ENCODE results near the gene MMP24OS.

The MMP24OS gene

DNA sequence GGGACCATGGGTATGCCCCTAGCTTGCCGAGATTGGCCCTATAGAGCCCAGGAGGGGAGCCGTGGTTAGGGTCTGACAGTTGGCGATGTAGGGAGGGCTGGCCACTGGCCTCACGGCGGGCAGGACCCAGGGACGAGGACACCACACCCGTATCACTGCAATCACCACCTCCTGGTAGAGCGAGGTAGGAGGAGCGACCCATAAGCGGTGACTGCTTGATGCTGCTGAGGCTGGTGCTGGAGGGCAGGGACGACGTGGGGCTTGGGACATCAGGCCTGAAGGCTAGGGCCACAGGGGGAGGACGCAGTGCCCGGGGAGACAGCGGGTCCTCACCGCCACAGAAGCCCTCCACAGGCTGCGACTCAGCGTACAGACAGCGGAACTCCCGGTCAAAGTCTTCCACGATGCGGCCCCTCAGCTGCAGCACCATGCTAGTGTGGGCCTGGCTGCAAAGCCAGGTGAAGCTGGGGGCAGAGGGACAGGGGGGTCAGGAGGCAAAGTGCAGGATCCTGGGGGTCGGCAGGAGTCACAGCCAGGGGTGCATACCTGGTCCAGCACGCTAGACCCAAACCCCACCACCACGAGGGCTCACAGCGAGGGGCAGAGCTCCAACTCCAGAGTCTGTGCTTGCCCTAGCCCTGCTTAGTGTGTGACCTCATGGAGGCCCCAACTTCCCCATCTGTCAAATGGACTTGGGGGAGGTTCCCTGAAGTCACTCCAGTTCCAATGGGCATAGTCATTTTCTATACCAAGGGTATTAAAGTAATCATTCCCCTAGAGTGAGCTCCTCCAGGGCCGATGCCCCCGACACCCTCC is 9.8 kb upstream of the MMP24OS start:
- no peak overlapping the region for H3K4me3 Mint-ChIP-seq
- peaks cover 25% of the 10 kb centered on the region for H3K4me1 Mint-ChIP-seq
- H3K27ac Mint-ChIP-seq: no peak overlapping the region
- ATAC-seq: no peak
- no peak for DNase-seq
- no peaks in the 10 kb centered on the region for H3K9me3 Mint-ChIP-seq
- H3K27me3 Mint-ChIP-seq: peaks cover 8% of the 10 kb centered on the region

DNA sequence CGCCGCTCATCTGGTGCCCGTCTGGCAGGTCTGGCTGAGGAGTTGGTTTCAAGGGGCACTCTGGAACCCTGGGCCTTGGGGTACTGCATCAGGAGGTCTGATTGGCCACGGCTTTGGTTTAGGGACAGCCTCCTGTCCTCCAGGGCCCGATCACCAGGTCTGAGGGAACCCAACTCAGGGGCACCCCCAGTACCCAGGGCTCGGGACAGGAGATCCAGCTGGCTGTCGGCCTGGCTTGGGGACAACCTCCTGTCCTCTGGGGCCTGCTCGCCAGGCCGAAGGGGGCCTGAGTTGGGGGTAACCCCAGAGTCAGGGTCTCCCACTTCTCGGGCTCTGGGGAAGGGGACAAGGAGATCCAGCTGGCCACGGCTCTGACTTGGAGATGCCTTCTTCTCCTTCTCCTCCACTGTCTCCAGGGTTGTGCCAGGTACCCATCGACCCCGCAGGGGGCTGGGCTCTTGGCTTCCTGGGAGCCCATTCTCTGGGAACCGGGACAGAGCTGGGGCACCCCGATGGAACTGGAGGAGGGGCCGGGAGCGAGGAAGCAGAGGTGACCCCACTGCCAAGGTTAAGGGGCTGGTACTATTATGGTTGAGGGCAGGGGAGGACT is 9.1 kb upstream of the MMP24OS start:
- Mint-ChIP-seq H3K4me1 (peaks cover 31% of the 10 kb centered on the region), H3K4me3 (no peak overlapping the region), H3K9me3 (no peaks in the 10 kb centered on the region), H3K27me3 (peaks cover 8% of the 10 kb centered on the region), H3K27ac (no peak overlapping the region)
- ATAC-seq (no peak), DNase-seq (no peak)

DNA sequence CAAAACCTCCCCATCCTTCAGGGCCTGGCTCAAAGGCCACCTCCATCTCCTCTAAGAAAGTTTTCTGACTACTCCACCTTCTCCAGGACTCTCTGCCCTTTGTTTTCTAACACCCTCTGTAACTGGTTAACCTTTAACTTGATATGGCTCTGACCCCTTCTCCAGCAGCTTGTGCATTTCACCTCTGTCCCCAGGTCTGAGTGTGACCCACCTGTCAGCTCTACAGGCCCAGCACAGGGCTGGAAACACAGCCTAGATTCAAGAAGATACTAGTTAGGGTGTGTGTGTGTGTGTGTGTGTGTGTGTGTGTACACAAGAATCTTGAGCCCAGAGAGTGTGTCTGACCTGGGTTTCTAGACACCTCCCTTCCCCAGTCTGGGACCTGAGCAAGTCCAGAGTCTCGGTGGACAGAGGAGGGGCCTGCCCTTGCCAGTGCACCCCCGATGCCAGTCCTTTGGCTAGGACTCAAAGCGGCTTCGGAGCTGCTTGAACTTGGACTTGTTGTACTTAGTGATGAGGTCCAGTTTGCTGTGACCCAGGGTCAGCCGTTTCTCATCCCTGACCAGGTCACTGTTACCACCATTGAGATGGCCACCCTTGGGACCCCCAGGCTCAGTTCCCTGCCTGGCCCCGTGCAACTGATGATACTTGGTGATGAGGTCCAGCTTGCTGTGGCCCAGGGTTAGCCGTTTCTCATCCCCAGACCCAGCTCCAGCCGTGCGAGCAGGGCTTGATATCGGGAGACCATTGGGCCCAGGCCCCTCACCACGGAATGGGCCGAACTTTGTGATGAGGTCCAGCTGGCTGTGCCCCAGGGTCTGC is 8.4 kb upstream of the MMP24OS start:
- peak overlapping the region; percentile 97 for H3K4me3 Mint-ChIP-seq

DNA sequence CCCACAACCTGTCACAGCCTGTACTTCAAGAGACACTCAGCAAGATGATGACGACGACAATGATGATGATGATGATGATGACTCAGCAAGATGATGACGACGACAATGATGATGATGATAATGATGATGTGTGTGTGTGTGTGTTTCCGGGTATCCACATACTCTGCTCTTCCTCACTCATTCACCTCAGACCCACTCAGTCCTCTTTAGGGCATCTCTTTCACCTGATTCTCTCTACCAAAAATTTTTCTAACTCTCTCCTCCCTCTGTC is 7.8 kb upstream of the MMP24OS start:
- Mint-ChIP-seq H3K4me1 (peaks cover 33% of the 10 kb centered on the region), H3K9me3 (no peaks in the 10 kb centered on the region), H3K27ac (peak overlapping the region in 1 of 2 donors; percentile 48), H3K27me3 (peaks cover 8% of the 10 kb centered on the region), H3K4me3 (peak overlapping the region; percentile 97)
- no peak for ATAC-seq
- DNase-seq: no peak

More for the DNA sequence above, 8.4 kb upstream of the MMP24OS start:
- Mint-ChIP-seq H3K9me3 (no peaks in the 10 kb centered on the region), H3K4me1 (peaks cover 33% of the 10 kb centered on the region), H3K27ac (peak overlapping the region; percentile 12 to 23), H3K27me3 (peaks cover 8% of the 10 kb centered on the region)
- ATAC-seq (no peak), DNase-seq (no peak)

DNA sequence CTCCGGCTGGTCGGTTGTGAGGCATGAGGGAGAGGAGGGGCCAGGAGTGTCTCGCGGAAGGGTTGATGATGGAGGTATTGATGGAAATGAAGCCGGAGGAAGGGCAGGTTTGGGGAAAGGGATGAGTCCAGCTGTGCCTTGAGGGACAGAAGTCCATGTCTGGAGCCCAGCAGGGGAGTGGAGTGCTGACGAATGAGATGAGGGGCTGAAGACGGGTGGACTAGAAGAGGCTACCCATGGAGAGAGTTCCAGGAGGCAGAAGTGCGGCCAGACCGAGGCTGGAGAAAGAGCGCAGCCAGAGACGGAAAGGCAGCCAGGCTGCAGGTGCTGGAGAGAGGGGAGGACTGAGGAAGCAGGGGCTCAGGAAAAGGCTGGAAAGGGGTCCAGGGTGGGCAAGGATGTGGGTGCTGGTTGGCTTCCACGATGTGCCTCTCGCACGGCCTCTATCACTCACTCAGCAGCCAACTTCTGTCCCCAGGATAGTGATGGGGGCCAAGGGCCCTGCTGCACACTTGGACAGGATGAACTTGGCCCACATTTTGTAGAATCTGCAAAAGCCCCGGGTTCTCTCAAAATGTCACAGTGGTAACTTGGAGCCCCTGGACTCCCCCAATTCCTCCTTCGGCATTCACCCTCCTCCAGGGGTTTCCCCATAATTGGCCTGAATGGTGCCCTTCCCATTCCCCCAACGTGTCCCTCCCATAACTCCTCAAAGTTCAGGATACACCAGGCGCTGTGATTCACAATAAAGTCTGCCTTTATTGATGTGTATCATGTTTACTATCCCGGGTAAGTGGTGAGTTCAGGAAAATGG is 7.3 kb upstream of the MMP24OS start:
- Mint-ChIP-seq H3K27ac (peak overlapping the region; percentile 96 to 98), H3K9me3 (no peaks in the 10 kb centered on the region), H3K4me1 (peaks cover 33% of the 10 kb centered on the region), H3K4me3 (peak overlapping the region; percentile 97), H3K27me3 (peaks cover 4% of the 10 kb centered on the region)
- no peak for ATAC-seq
- no peak for DNase-seq

DNA sequence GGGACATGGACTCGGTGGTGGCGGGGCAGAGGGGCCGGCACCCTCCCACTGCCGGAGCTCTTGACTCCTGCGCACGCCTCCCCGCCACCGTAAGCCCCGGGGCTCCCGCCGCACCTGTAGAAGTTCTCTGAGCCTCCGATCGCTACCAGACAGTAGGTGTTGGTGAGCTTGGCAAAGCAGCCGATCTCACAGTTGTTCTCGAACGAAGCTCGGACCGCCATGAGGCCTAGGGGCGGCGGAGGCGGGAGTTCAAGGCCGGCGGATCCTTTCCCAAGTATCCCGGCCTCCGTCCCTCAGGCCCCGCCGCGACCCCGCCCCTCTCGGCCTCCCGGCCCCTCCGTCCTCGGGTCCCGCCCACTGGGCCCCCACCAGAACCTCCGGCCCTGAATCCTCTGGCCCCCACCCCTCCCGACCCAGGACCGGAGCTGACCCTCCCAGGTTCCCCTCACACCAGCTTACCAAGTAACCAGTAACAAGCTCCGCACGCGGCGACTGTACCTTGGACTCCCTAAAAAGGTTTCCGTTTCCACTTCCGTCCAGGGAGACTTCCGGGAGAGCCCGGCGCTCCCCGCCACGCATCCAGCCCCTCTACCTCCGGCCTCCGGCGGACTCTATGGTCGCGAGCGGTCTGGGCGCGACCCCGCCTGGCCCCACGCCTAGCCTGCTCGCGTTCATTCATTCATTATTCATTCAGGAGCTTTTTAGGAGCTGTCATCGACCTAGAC is 6.5 kb upstream of the MMP24OS start, which contains the start of gene EIF6:
Gene EIF6, minus strand, starts transcription at position 506 of the 725 bp plus-strand sequence. Its CDS starts 285 bp downstream, at position 221.
- peak; percentile 96 for ATAC-seq
- Mint-ChIP-seq H3K4me3 (peak within 1 kb of the TSS; percentile 97), H3K27ac (peak within 1 kb of the TSS; percentile 96 to 98), H3K27me3 (no peaks in the 10 kb centered on the region), H3K4me1 (peaks cover 36% of the 10 kb centered on the region), H3K9me3 (no peaks in the 10 kb centered on the region)
- peak; percentile 81 to 86 for DNase-seq

DNA sequence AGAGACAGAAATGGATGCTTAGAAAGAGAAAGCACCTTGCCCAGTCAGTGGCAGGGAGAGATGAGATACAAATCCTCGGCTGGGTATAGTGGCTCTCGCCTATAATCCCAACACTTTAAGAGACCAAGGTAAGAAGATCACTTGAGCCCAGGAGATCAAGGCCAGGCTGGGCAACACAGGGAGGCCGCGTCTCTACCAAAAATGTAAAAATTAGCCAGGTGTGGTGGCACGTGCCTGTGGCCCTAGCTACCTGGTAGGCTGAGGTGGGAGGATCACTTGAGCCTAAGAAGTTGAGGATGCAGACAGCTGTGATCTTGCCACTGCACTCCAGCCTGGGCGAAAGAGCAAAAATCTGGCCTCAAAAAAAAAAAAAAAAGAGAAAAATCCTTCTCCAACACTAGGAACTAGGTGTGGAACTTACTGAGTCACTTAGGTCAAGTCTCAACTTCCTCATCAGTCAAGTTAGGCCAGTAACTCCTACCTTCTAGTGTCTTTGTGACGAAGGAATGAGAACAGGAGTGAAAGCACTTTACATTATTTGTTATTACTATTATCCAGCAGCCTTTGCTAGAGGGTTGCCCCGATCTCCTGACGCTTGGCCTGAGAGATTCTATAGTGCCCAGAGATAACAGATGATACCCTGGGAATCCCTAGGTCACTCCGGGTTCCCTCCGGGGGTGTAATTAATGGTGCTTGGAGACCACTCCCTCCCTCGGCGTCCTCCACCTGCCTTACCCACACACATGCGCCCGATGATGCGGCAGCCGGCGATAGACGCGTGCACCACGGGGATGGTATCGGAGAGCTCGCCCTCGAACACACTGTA is 5.7 kb upstream of the MMP24OS start:
- Mint-ChIP-seq H3K27ac (peak overlapping the region; percentile 95 to 96), H3K9me3 (no peaks in the 10 kb centered on the region), H3K4me1 (peaks cover 41% of the 10 kb centered on the region), H3K27me3 (no peaks in the 10 kb centered on the region), H3K4me3 (peak overlapping the region; percentile 97)
- DNase-seq (no peak), ATAC-seq (no peak)

DNA sequence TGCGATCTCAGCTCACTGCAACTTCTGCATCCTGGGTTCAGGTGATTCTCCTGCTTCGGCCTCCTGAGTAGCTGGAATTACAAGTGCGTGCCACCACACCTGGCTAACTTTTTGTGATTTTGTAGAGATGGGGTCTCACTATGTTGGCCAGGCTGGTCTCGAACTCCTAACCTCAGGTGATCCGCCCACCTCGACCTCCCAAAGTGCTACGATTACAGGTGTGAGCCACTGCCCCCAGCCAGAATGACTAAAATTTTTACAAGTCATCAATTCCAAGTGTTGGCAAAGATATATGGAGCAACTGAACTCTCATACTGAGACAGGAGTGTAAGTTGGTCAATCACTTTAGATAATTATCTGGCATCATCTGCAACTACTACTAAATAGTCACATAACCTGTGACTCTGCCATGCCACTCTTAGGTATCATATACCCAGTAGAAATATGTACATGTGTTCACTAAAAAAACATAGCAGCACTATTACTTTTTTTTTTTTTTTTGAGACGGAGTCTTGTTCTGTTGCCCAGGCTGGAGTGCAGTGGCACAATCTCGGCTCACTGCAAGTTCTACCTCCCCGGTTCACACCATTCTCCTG is 3.7 kb upstream of the MMP24OS start:
- DNase-seq: no peak
- H3K4me1 Mint-ChIP-seq: peaks cover 54% of the 10 kb centered on the region
- no peak for ATAC-seq
- no peaks in the 10 kb centered on the region for H3K9me3 Mint-ChIP-seq
- H3K27ac Mint-ChIP-seq: no peak overlapping the region
- no peaks in the 10 kb centered on the region for H3K27me3 Mint-ChIP-seq
- no peak overlapping the region for H3K4me3 Mint-ChIP-seq

DNA sequence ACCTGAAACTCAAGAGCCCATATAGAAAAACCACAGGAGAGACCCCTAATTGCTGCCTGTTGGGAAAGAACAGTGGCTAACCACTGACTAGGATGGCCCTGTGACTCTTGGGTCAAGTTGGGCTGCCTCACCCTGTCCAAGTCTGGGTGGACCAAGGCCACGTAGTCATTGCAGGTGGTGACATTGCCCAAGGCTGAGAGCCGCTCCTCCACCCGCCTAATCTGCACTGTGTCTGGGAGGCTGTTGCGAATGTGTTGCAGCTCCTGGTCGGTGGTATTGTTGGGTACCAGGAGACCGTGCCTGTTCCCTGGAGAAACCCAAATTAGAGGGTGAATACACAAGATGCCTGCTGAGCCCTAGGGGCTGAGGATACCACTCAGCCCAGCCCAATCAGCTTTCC is 2.6 kb upstream of the MMP24OS start:
- Mint-ChIP-seq H3K27me3 (no peaks in the 10 kb centered on the region), H3K27ac (no peak overlapping the region), H3K9me3 (no peaks in the 10 kb centered on the region), H3K4me3 (no peak overlapping the region), H3K4me1 (peaks cover 54% of the 10 kb centered on the region)
- DNase-seq (no peak), ATAC-seq (no peak)

DNA sequence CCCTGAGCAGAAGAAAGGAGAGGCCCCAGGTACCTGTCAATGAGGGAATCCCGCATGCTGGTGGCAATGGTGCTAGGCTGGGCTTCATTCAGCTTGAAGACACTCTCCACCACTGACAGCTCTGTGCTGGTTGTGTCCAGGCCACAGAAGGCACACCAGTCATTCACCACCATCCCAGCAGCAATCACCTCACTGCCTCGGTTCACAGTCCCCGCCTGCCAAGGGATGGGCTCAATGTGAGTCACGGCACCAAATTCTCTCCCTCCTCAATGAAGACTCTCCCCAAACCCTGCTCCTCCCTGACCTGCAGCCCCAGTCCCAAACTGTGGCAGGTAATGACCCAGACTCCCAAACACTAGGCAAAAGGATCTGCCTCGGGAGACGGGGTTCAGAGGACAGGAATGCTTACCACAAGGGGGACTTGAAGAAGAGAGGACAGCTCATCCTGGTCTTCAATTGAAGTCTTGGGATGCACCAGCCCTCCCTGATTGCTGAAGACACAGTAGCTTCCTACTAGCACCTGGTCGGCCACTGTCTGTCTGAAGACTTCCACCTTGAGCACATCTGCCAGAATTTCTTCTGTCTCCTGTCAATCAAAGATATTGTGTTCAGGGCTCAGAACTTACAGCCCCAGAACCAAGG is 1.7 kb upstream of the MMP24OS start:
- no peak for ATAC-seq
- no peaks in the 10 kb centered on the region for H3K9me3 Mint-ChIP-seq
- H3K27ac Mint-ChIP-seq: no peak overlapping the region
- DNase-seq: no peak
- no peaks in the 10 kb centered on the region for H3K27me3 Mint-ChIP-seq
- H3K4me3 Mint-ChIP-seq: no peak overlapping the region
- peaks cover 45% of the 10 kb centered on the region for H3K4me1 Mint-ChIP-seq

DNA sequence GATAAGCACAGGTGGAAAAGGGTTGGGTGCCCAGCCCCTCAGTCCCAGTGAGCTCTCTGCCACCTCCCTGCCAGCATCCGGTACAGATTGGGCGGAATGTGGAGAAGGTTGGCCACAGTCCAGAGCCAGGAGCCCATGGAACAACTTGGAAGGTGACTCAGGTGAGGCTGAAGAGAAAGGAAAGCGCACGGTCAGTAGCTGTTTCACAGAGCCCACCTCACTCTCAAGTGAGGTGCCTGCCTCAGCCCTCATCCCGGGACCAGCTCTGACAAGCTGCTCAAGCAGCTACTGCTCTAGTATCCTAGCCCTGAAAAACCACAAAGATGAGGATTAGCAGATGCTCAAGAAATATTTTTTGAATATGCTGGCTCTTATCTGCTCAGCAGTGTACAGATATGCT is 1.1 kb upstream of the MMP24OS start:
- Mint-ChIP-seq H3K27me3 (no peaks in the 10 kb centered on the region), H3K4me1 (peaks cover 43% of the 10 kb centered on the region), H3K27ac (no peak overlapping the region), H3K9me3 (no peaks in the 10 kb centered on the region), H3K4me3 (no peak overlapping the region)
- ATAC-seq (no peak), DNase-seq (no peak)

DNA sequence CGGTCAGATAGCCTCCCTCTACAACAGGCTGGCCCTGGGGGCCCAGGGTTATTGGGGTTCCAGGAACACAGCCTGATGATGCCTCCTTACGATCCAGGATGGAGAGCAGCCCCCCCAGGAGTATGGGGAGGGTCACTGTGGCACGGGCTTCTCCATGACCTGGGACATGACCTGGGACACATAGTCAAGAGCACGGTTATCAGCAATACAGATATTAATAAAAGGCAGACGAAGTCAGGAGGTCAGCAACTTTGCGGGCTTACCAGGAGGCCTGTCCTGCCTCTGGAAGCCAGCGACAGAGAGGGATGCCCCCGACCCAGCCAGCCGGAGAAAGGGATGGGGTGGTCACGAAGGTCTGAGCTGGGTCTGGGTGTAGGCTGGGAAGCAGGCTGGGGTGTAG is 795 bp downstream of the MMP24OS start:
- no peak for DNase-seq
- Mint-ChIP-seq H3K27me3 (no peaks in the 10 kb centered on the region), H3K9me3 (no peaks in the 10 kb centered on the region), H3K4me1 (peaks cover 31% of the 10 kb centered on the region), H3K4me3 (peak overlapping the region; percentile 95 to 99), H3K27ac (peak overlapping the region; percentile 98 to 100)
- no peak for ATAC-seq

DNA sequence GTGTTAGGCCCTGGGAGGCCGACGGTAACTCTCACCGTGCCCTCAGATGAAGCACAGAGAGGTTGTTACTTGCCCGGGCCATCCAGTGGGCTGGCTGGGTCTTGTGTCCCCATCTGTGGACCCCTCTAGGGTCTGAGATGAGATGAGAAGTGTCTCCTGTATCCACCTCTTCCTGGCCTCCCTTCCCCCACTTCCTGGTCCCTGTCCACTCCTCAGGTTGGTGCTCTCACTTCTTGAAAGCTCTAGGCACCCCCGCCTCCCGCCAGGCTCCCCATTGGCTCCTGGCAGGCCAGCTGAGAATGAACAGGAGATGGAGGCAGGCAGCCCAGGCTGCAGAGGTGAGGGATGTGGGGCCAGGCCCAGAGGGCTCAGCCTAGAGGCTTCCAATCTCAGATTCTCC is 1.5 kb downstream of the MMP24OS start:
- Mint-ChIP-seq H3K27ac (peak overlapping the region; percentile 98 to 100), H3K9me3 (no peaks in the 10 kb centered on the region), H3K4me3 (peak overlapping the region; percentile 95 to 99), H3K27me3 (no peaks in the 10 kb centered on the region), H3K4me1 (peaks cover 28% of the 10 kb centered on the region)
- no peak for DNase-seq
- no peak for ATAC-seq

Measured in stimulated activated naive CD8-positive, alpha-beta T cell treated with anti-CD3 and anti-CD28 coated beads, Interleukin-15, amount 100 ng/mL, for 72 hours (primary cell).